H1 (cell line): ENCODE measurements around the gene PRRC2A. TPM values are rescaled to one million over a fixed set of nuclear protein-coding genes. Genes with fewer than 3 reads are reported as not detected.

Experiments
- CTCF ChIA-PET: fragments of 300-600 bp; sonication (Branson Sonifier 250); formaldehyde crosslinking; loops from one replicate; lab custom pipeline; 2021; ENCODE audit not compliant: partially characterized antibody; lab: Charles Lee
- POLR2A ChIA-PET: fragments of 300-600 bp; sonication (Branson Sonifier 250); formaldehyde crosslinking; loops from one replicate; lab custom pipeline; 2021; ENCODE audit warnings: inconsistent platforms; ENCODE audit not compliant: partially characterized antibody; lab: Charles Lee
- DNase-seq, 2 experiments: peaks; one replicate each; pipeline versions ENCODE4 v3.0.0 to v3.0.0-alpha.2; 2010 to 2022; ENCODE audit warnings: low spot score in 2 of 2, low read depth in 1 of 2, mixed read lengths in 1 of 2
- FAIRE-seq: peaks from 2 replicates; lab custom pipeline; 2011; peaks lifted over from hg19 to GRCh38; lab: Jason Lieb, UNC
- H2AFZ ChIP-seq: 2 replicates; pipeline ENCODE4 v1.8.1; 2012; ENCODE audit warnings: low read length, inconsistent platforms
- H2AK5ac ChIP-seq: 2 replicates; pipeline ENCODE4 v1.6.1; 2013; ENCODE audit warnings: low read depth, low read length
- H2BK120ac ChIP-seq: replicated peaks from 2 replicates; pipeline ENCODE3; 2013; ENCODE audit warnings: low read depth, low read length, inconsistent platforms
- H2BK12ac ChIP-seq: 2 replicates; pipeline ENCODE4 v1.6.1; 2013; ENCODE audit warnings: low read depth, low read length
- H2BK15ac ChIP-seq: 2 replicates; pipeline ENCODE4 v1.6.1; 2013; ENCODE audit warnings: low read length
- H2BK20ac ChIP-seq: 2 replicates; pipeline ENCODE4 v1.6.1; 2013; ENCODE audit warnings: low read length
- H2BK5ac ChIP-seq: 2 replicates; pipeline ENCODE4 v1.6.1; 2013; ENCODE audit warnings: low read depth, low read length
- H3K14ac ChIP-seq: 2 replicates; pipeline ENCODE4 v1.6.1; 2013; ENCODE audit warnings: inconsistent platforms; ENCODE audit not compliant: insufficient read length
- H3K18ac ChIP-seq: 2 replicates; pipeline ENCODE4 v1.6.1; 2013; ENCODE audit warnings: low read length; ENCODE audit errors: extremely low read depth
- H3K23ac ChIP-seq: 2 replicates; pipeline ENCODE4 v1.6.1; 2013; ENCODE audit warnings: inconsistent platforms; ENCODE audit not compliant: insufficient read length
- H3K23me2 ChIP-seq: 2 replicates; pipeline ENCODE4 v1.6.1; 2013; ENCODE audit warnings: low read depth, low read length
- H3K27ac ChIP-seq: 2 replicates; pipeline ENCODE4 v1.6.1; 2011; ENCODE audit warnings: low read depth, low read length, inconsistent platforms
- H3K27me3 ChIP-seq, 4 experiments: replicated peaks in 1 of 4; 1 replicate in 1 of 4; 2 replicates in 3 of 4; pipeline versions ENCODE4 v1.6.1 to v1.8.1; 2011 to 2013; ENCODE audit warnings: low read length in 3 of 4, mild to moderate bottlenecking in 3 of 4, inconsistent platforms in 2 of 4, mixed read lengths in 2 of 4, moderate library complexity in 1 of 4; ENCODE audit not compliant: control insufficient read depth in 3 of 4, insufficient read depth in 3 of 4; ENCODE audit errors: extremely low read depth in 1 of 4
- H3K36me3 ChIP-seq, 4 experiments: 2 replicates each; pipeline versions ENCODE4 v1.6.1 to v1.8.1; 2011 to 2013; ENCODE audit warnings: mild to moderate bottlenecking in 4 of 4, low read length in 3 of 4, moderate library complexity in 2 of 4, control low read depth in 1 of 4, inconsistent platforms in 1 of 4; ENCODE audit not compliant: insufficient read depth in 4 of 4, control insufficient read depth in 2 of 4
- H3K4ac ChIP-seq: replicated peaks from 2 replicates; pipeline ENCODE3; 2013; ENCODE audit warnings: low read length, low read depth, mixed read lengths, inconsistent platforms; ENCODE audit not compliant: insufficient read length
- H3K4me1 ChIP-seq, 4 experiments: replicated peaks in 1 of 4; 1 replicate in 1 of 4; 2 replicates in 3 of 4; pipeline versions ENCODE4 v1.6.1 to v1.8.1; 2011 to 2013; ENCODE audit warnings: low read length in 3 of 4, inconsistent platforms in 2 of 4, mixed read lengths in 1 of 4; ENCODE audit not compliant: insufficient read depth in 4 of 4, control insufficient read depth in 3 of 4
- H3K4me2 ChIP-seq, 2 experiments: 2 replicates each; pipeline versions ENCODE4 v1.6.1 to v1.8.1; 2011 to 2013; ENCODE audit warnings: low read depth in 2 of 2, low read length in 2 of 2, control low read depth in 1 of 2, inconsistent platforms in 1 of 2, mild to moderate bottlenecking in 1 of 2; ENCODE audit not compliant: insufficient read depth in 1 of 2
- H3K4me3 ChIP-seq, 4 experiments: fragments of 200-600, 300-600 bp in 1 of 4; sonication (generic), shearing (Covaris generic), sonication (Bioruptor Twin) in 1 of 4; 2 replicates each; pipeline versions ENCODE4 v1.5.1 to v1.8.1; 2011 to 2016; ENCODE audit warnings: low read length in 4 of 4, low read depth in 3 of 4, control low read depth in 2 of 4, inconsistent platforms in 2 of 4, mild to moderate bottlenecking in 2 of 4, mixed read lengths in 1 of 4, moderate library complexity in 1 of 4; ENCODE audit not compliant: insufficient read depth in 2 of 4; ENCODE audit errors: extremely low read depth in 1 of 4
- H3K56ac ChIP-seq: replicated peaks from 2 replicates; pipeline ENCODE3; 2013; ENCODE audit warnings: low read depth, mild to moderate bottlenecking, mixed read lengths, low read length, inconsistent platforms; ENCODE audit not compliant: insufficient read length
- H3K79me1 ChIP-seq: 2 replicates; pipeline ENCODE4 v1.6.1; 2013; ENCODE audit warnings: low read depth, low read length, control low read depth
- H3K79me2 ChIP-seq, 2 experiments: 2 replicates each; pipeline versions ENCODE4 v1.6.1 to v1.8.1; 2012 to 2013; ENCODE audit warnings: low read length in 2 of 2, mild to moderate bottlenecking in 2 of 2, inconsistent platforms in 1 of 2; ENCODE audit not compliant: insufficient read depth in 2 of 2, control insufficient read depth in 1 of 2
- H3K9ac ChIP-seq, 4 experiments: replicated peaks in 1 of 4; 1 replicate in 1 of 4; 2 replicates in 3 of 4; pipeline versions ENCODE4 v1.6.1 to v1.8.1; 2011 to 2013; ENCODE audit warnings: low read depth in 3 of 4, low read length in 3 of 4, control low read depth in 2 of 4, mild to moderate bottlenecking in 2 of 4, moderate library complexity in 2 of 4, inconsistent platforms in 1 of 4; ENCODE audit errors: extremely low read depth in 1 of 4
- H3K9me3 ChIP-seq, 2 experiments: 2 replicates each; pipeline versions ENCODE4 v1.6.1 to v1.8.1; 2012 to 2013; ENCODE audit warnings: mild to moderate bottlenecking in 2 of 2, moderate library complexity in 2 of 2, control low read depth in 1 of 2, inconsistent platforms in 1 of 2, low read depth in 1 of 2, low read length in 1 of 2, mixed read lengths in 1 of 2; ENCODE audit not compliant: insufficient read depth in 2 of 2
- H4K20me1 ChIP-seq, 2 experiments: replicated peaks in 1 of 2; 2 replicates each; pipeline versions ENCODE3 to v1.8.1; 2011 to 2013; ENCODE audit warnings: inconsistent platforms in 2 of 2, low read length in 2 of 2, mild to moderate bottlenecking in 1 of 2; ENCODE audit not compliant: insufficient read depth in 2 of 2, control insufficient read depth in 1 of 2
- H4K5ac ChIP-seq: 2 replicates; pipeline ENCODE4 v1.6.1; 2013; ENCODE audit warnings: low read length, low read depth, mixed read lengths, inconsistent platforms; ENCODE audit not compliant: insufficient read length
- H4K8ac ChIP-seq: 2 replicates; pipeline ENCODE4 v1.8.0; 2013; ENCODE audit warnings: mild to moderate bottlenecking, moderate library complexity, low read length, inconsistent platforms; ENCODE audit not compliant: insufficient read depth; ENCODE audit errors: extremely low read depth
- H4K91ac ChIP-seq: replicated peaks from 2 replicates; pipeline ENCODE3; 2013; ENCODE audit warnings: low read length, mixed read lengths, inconsistent platforms; ENCODE audit not compliant: insufficient read length
- KDM1A ChIP-seq: fragments of 200-600, 300-600 bp; sonication (generic); IDR thresholded peaks from 2 replicates; pipeline ENCODE4 v1.7.1; 2016; ENCODE audit warnings: mild to moderate bottlenecking, low read length, borderline replicate concordance
- POLR2A ChIP-seq, 2 experiments: IDR thresholded peaks; 1 replicate in 1 of 2; 2 replicates in 1 of 2; pipeline ENCODE4 v1.6.1; 2011; ENCODE audit warnings: low read depth in 2 of 2, low read length in 2 of 2, mild to moderate bottlenecking in 2 of 2; ENCODE audit errors: control extremely low read depth in 1 of 2
- POLR2AphosphoS5 ChIP-seq: IDR thresholded peaks from 2 replicates; pipeline ENCODE4 v1.6.1; 2011; ENCODE audit warnings: low read depth, low read length
- WGBS, 2 experiments: shearing (Covaris generic) in 1 of 2; methylation state at CpG; one replicate each; pipeline versions ENCODE4 v1.1.6 to v1.1.7; 2013 to 2015; ENCODE audit warnings: low lambda C conversion rate in 2 of 2, mixed read lengths in 2 of 2, inconsistent platforms in 1 of 2, low coverage in 1 of 2, missing lambda C conversion rate in 1 of 2; ENCODE audit not compliant: insufficient replicate concordance in 2 of 2, insufficient coverage in 1 of 2, insufficient read length in 1 of 2; ENCODE audit errors: extremely low coverage in 1 of 2, missing lambda C conversion rate in 1 of 2; 5-methylcytosine and 5-hydroxymethylcytosine counted together
- polyA plus RNA-seq, 7 experiments: library from polyadenylated mRNA; depleted of rRNA in 3 of 7; stranded (reverse) in 5 of 7; unstranded in 2 of 7; fragments of >200 nt in 5 of 7; fragments of 200-250 nt in 2 of 7; gene quantifications; 1 replicate in 5 of 7; 2 replicates in 1 of 7; 4 replicates in 1 of 7; pipeline versions ENCODE4 v1.2.1 to v1.2.3, GENCODE V29; 2011 to 2013; ENCODE audit warnings: missing spikeins in 2 of 7, mixed read lengths in 2 of 7
- total RNA-seq: library from RNA; stranded (reverse); fragmentation: NEBNext Ultra II Directional; extraction: Animal tissue kit (Norgen Biotek cat#: 25700); gene quantifications from 2 replicates; pipeline ENCODE4 v1.2.1, GENCODE V29; 2021

Gene PRRC2A
- total and polyA plus RNA-seq, 2 of the 8 experiments (the other 6 are each of a cell fraction or from before 2014, with no cell fraction given), result 118 to 300 TPM

- H3K27ac ChIP-seq, result 0 out of 2 replicates have a peak overlapping the region, but pooled peaks have one; percentile 23
- no peak for DNase-seq
Measured at GRCh38 chr6:31632279-31632946, 11.9 kb downstream of the PRRC2A start.

More at GRCh38 chr6:31632279-31632946, 11.9 kb downstream of the PRRC2A start:
- Histone ChIP-seq H3K4me1 (no peaks in the 10 kb centered on the region), H3K9ac (no peak overlapping the region), H3K56ac (no peak overlapping the region), H3K4ac (no peak overlapping the region), H3K36me3 (peaks cover 80 to 100% (median 96%) of the 10 kb centered on the region in 4 experiments), H4K8ac (peak overlapping the region; percentile 51; the same call in 1 of the 2 replicates), H3K79me2 (no peaks in the 10 kb centered on the region; a peak in 1 of 4 replicates), H2BK15ac (no peak overlapping the region), H3K23me2 (no peaks in the 10 kb centered on the region), H4K20me1 (peaks cover 16 to 22% of the 10 kb centered on the region in 2 experiments), H3K4me3 (no peak overlapping the region), H2AK5ac (no peak overlapping the region), H3K18ac (no peak overlapping the region), H3K9me3 (no peaks in the 10 kb centered on the region), H4K5ac (no peak overlapping the region), H2AFZ (no peak overlapping the region), H3K4me2 (no peak overlapping the region), H3K14ac (no peak overlapping the region)
- no peak for FAIRE-seq
- ChIA-PET POLR2A (interaction anchor here (0.8 to 34.9 kb wide), 4 partner anchors 7 to 59 kb away, joined by 3 to 883 read pairs (median 376); partner anchors contain the start of genes APOM, BAG6, C6orf47 and CSNK2B), CTCF (no interaction called here)
- WGBS, 2 experiments, result 94% methylated on average over 26 of the region's 26 CpGs; no CpG with 5 or more reads in 1 of the 2 experiments
- TF ChIP-seq KDM1A (no peak), POLR2AphosphoS5 (peak; percentile 69), POLR2A (IDR thresholded peaks at IDR 0.05; ENCODE audit: control extremely low read depth in 1 of 2, low read depth in 2 of 2, low read length in 2 of 2) (peak in 1 of 2 experiments; percentile 42; a peak in 1 of 3 replicates)
- TF ChIP-seq, all 59 proteins: peak for 2
- no peak overlapping the region for H4K91ac ChIP-seq
- H3K79me1 ChIP-seq, result peaks cover 11% of the 10 kb centered on the region; the same call in 1 of the 2 replicates
- H2BK5ac ChIP-seq, result no peak overlapping the region
- no peak overlapping the region for H2BK20ac ChIP-seq
- H2BK120ac ChIP-seq, result no peak overlapping the region
- no peak overlapping the region for H3K23ac ChIP-seq
- H3K27me3 ChIP-seq, result no peaks in the 10 kb centered on the region
- no peak overlapping the region for H2BK12ac ChIP-seq
